Measurements from ENCODE around the gene PRMT1. TPM values are rescaled to one million over a fixed set of nuclear protein-coding genes. Genes with fewer than 3 reads are reported as not detected.
"Not testable (repeated sequence)": the region's sequence is repeated elsewhere in the genome, so short reads cannot be mapped to it uniquely, and the experiment has no call there.

The PRMT1 gene
- total RNA-seq, 1 experiment from 2014 or later = 527 TPM

GRCh38 chr19:49633273-49633672, 43.8 kb upstream of the PRMT1 start:
- POLR2A ChIA-PET = interaction anchor here (0.6 kb wide), 1 partner anchor 124 kb away, joined by 3 read pairs; no protein-coding TSS in a partner anchor
- Mint-ChIP-seq H3K27me3 (ENCODE audit: low read depth) (peaks cover 22% of the 10 kb centered on the region), H3K4me1 (peaks cover 28% of the 10 kb centered on the region)
- ATAC-seq; DNase-seq (ENCODE audit: low spot score); H3K9me3 Mint-ChIP-seq; H3K27ac Mint-ChIP-seq; H3K4me3 Mint-ChIP-seq; H3K36me3 Mint-ChIP-seq: not testable (repeated sequence)
- CTCF ChIA-PET = interaction anchor here (0.5 kb wide), 1 partner anchor 35 kb away, joined by 3 read pairs; no protein-coding TSS in a partner anchor
- 0 out of 2 replicates have a peak, but pooled peaks have one; percentile 26 for TF ChIP-seq CREM (CRISPR knock-in tag; IDR thresholded peaks at IDR 0.05)

- ATAC-seq (no peak), DNase-seq (ENCODE audit: low spot score) (no peak)
- CTCF ChIA-PET = interaction anchor here (0.6 to 1.4 kb wide), 5 partner anchors 37 to 82 kb away, joined by 3 to 4 read pairs (median 3); partner anchors contain the start of gene CPT1C
- Mint-ChIP-seq H3K9me3 (no peaks in the 10 kb centered on the region), H3K27me3 (ENCODE audit: low read depth) (peaks cover 36% of the 10 kb centered on the region), H3K4me3 (no peak overlapping the region), H3K36me3 (no peaks in the 10 kb centered on the region), H3K27ac (peak overlapping the region; percentile 70; the same call in 1 of the 2 replicates), H3K4me1 (peaks cover 41% of the 10 kb centered on the region)
- TF ChIP-seq FOXP4 (CRISPR knock-in tag; IDR thresholded peaks at IDR 0.05) = no peak
- TF ChIP-seq SP1 (CRISPR knock-in tag; conservative IDR thresholded peaks at IDR 0.05) = no peak
- no peak for TF ChIP-seq EMX1 (CRISPR knock-in tag; IDR thresholded peaks at IDR 0.05)
- TF ChIP-seq ESRRA (CRISPR knock-in tag; IDR thresholded peaks at IDR 0.05; ENCODE audit: borderline replicate concordance) = no peak
- no peak for TF ChIP-seq ZNF512 (CRISPR knock-in tag; IDR thresholded peaks at IDR 0.05; ENCODE audit: borderline replicate concordance)
- TF ChIP-seq OVOL2 (CRISPR knock-in tag; IDR thresholded peaks at IDR 0.05; ENCODE audit: borderline replicate concordance) = no peak
- TF ChIP-seq ZNF317 (CRISPR knock-in tag; IDR thresholded peaks at IDR 0.05; ENCODE audit: borderline replicate concordance, low read depth) = no peak
- no peak for TF ChIP-seq CTCF (IDR thresholded peaks at IDR 0.05)
- TF ChIP-seq PRDM15 (CRISPR knock-in tag; IDR thresholded peaks at IDR 0.05) = no peak
- TF ChIP-seq ETV6 (CRISPR knock-in tag; IDR thresholded peaks at IDR 0.05) = no peak
- no peak for TF ChIP-seq TP53 (CRISPR knock-in tag; IDR thresholded peaks at IDR 0.05)
- TF ChIP-seq TCF7 (CRISPR knock-in tag; IDR thresholded peaks at IDR 0.05; ENCODE audit: low read depth) = no peak
- POLR2A ChIA-PET = interaction anchor here (0.6 to 2.1 kb wide), 4 partner anchors 24 to 1412 kb away, joined by 4 to 6 read pairs (median 5); no protein-coding TSS in a partner anchor
These were observed 41.4 kb upstream of the PRMT1 start for GRCh38 chr19:49635530-49636232.

All from WTC11 (cell line).